OCI-LY1 (cell line): ENCODE results near the gene GLB1L3.

ENCODE experiments used
- H2AFZ ChIP-seq: fragments of 200-600 bp; sonication (generic), shearing (Covaris generic); 2 replicates; pipeline ENCODE4 v1.6.0; 2014; ENCODE audit warnings: antibody characterized with exemption, mild to moderate bottlenecking, low read length
- H3F3A ChIP-seq: fragments of 200-600 bp; sonication (generic), shearing (Covaris generic); 2 replicates; pipeline ENCODE4 v1.6.0; 2014; ENCODE audit warnings: mild to moderate bottlenecking, antibody characterized with exemption, low read length, moderate library complexity; ENCODE audit not compliant: insufficient read depth
- H3K27ac ChIP-seq: fragments of 200-600 bp; sonication (generic); 2 replicates; pipeline ENCODE4 v1.5.1; 2014; ENCODE audit warnings: low read length, mixed run types, mild to moderate bottlenecking, low read depth; ENCODE audit not compliant: poor library complexity, severe bottlenecking
- H3K27me3 ChIP-seq: fragments of 200-600 bp; sonication (generic); 2 replicates; pipeline ENCODE4 v1.6.0; 2014; ENCODE audit warnings: antibody characterized with exemption, mild to moderate bottlenecking, low read length, moderate library complexity; ENCODE audit not compliant: insufficient read depth
- H3K36me3 ChIP-seq: fragments of 200-600 bp; sonication (generic); 2 replicates; pipeline ENCODE4 v1.6.1; 2014; ENCODE audit warnings: mild to moderate bottlenecking, antibody characterized with exemption, low read length, moderate library complexity, mixed read lengths; ENCODE audit not compliant: insufficient read depth
- H3K4me1 ChIP-seq: fragments of 200-600 bp; sonication (generic); 2 replicates; pipeline ENCODE4 v1.5.1; 2014; ENCODE audit warnings: mild to moderate bottlenecking, low read length, moderate library complexity; ENCODE audit not compliant: insufficient read depth, severe bottlenecking
- H3K4me2 ChIP-seq: fragments of 200-600 bp; sonication (generic), shearing (Covaris generic); 2 replicates; pipeline ENCODE4 v1.6.1; 2014; ENCODE audit warnings: low read length
- H3K4me3 ChIP-seq: fragments of 200-600 bp; sonication (generic); 2 replicates; pipeline ENCODE4 v1.5.1; 2014; ENCODE audit warnings: low read length, low read depth, mild to moderate bottlenecking, mixed read lengths; ENCODE audit not compliant: poor library complexity, severe bottlenecking
- H3K79me2 ChIP-seq: fragments of 200-600 bp; shearing (Covaris generic); 2 replicates; pipeline ENCODE4 v1.6.1; 2016; ENCODE audit warnings: mixed run types, low read length, mixed read lengths; ENCODE audit not compliant: insufficient read depth
- H3K9ac ChIP-seq: fragments of 200-600 bp; sonication (generic), shearing (Covaris generic); 2 replicates; pipeline ENCODE4 v1.6.1; 2014; ENCODE audit warnings: mild to moderate bottlenecking, low read length, mixed read lengths
- H3K9me2 ChIP-seq: fragments of 200-600 bp; sonication (generic), shearing (Covaris generic); 2 replicates; pipeline ENCODE4 v1.6.1; 2014; ENCODE audit warnings: low read depth, mild to moderate bottlenecking, low read length, mixed read lengths
- H3K9me3 ChIP-seq: fragments of 200-600 bp; shearing (Covaris generic); 2 replicates; pipeline ENCODE4 v1.6.1; 2014; ENCODE audit warnings: low read length, mixed read lengths
- H4K20me1 ChIP-seq: fragments of 200-600 bp; sonication (generic), shearing (Covaris generic); 2 replicates; pipeline ENCODE4 v1.6.0; 2016; ENCODE audit warnings: mild to moderate bottlenecking, low read length; ENCODE audit not compliant: insufficient read depth
- CTCF ChIP-seq: fragments of 200-600 bp; sonication (generic), shearing (Covaris generic); IDR thresholded peaks from 2 replicates; pipeline ENCODE4 v1.5.1; 2017; ENCODE audit warnings: mild to moderate bottlenecking, antibody characterized with exemption, low read length, moderate library complexity, mixed read lengths
- EZH2 ChIP-seq: fragments of 200-600 bp; sonication (generic), shearing (Covaris generic); IDR thresholded peaks from 2 replicates; pipeline ENCODE4 v1.8.0; 2017; ENCODE audit warnings: borderline replicate concordance, mixed run types, mild to moderate bottlenecking, antibody characterized with exemption, low read length, moderate library complexity, mixed read lengths

GLB1L3 gene

GRCh38 chr11:134233729-134234179 is 42.4 kb upstream of the GLB1L3 start:
- TF ChIP-seq EZH2, result no peak
- no peak for TF ChIP-seq CTCF
- Histone ChIP-seq H3K4me3 (no peak overlapping the region), H3K4me2 (no peak overlapping the region), H3F3A (no peaks in the 10 kb centered on the region), H3K27me3 (peaks cover 15% of the 10 kb centered on the region), H4K20me1 (no peaks in the 10 kb centered on the region), H3K9me3 (no peaks in the 10 kb centered on the region), H3K9me2 (no peaks in the 10 kb centered on the region), H3K9ac (no peak overlapping the region), H2AFZ (no peak overlapping the region), H3K36me3 (no peaks in the 10 kb centered on the region), H3K27ac (no peak overlapping the region), H3K4me1 (no peaks in the 10 kb centered on the region), H3K79me2 (no peaks in the 10 kb centered on the region)

GRCh38 chr11:134235399-134235798 is 40.8 kb upstream of the GLB1L3 start:
- Histone ChIP-seq H3K4me1 (no peaks in the 10 kb centered on the region), H3K36me3 (no peaks in the 10 kb centered on the region), H3K79me2 (no peaks in the 10 kb centered on the region), H2AFZ (no peak overlapping the region), H4K20me1 (no peaks in the 10 kb centered on the region), H3K9me2 (no peaks in the 10 kb centered on the region), H3K9ac (no peak overlapping the region), H3K27ac (no peak overlapping the region), H3K4me2 (no peak overlapping the region), H3K4me3 (no peak overlapping the region), H3K27me3 (peaks cover 10% of the 10 kb centered on the region), H3F3A (no peaks in the 10 kb centered on the region), H3K9me3 (no peaks in the 10 kb centered on the region)
- no peak for TF ChIP-seq CTCF
- TF ChIP-seq EZH2, result no peak

- H3K4me3 ChIP-seq, result no peak overlapping the region
- H2AFZ ChIP-seq, result no peak overlapping the region
- no peak overlapping the region for H3K4me2 ChIP-seq
- no peaks in the 10 kb centered on the region for H3K79me2 ChIP-seq
- no peaks in the 10 kb centered on the region for H3F3A ChIP-seq
- H3K27me3 ChIP-seq, result peaks cover 9% of the 10 kb centered on the region; the same call in 1 of the 2 replicates
- H3K9ac ChIP-seq, result no peak overlapping the region
- no peak overlapping the region for H3K27ac ChIP-seq
- H3K36me3 ChIP-seq, result no peaks in the 10 kb centered on the region
- H3K9me3 ChIP-seq, result no peaks in the 10 kb centered on the region
- TF ChIP-seq CTCF (no peak), EZH2 (no peak)
- no peaks in the 10 kb centered on the region for H3K4me1 ChIP-seq
- no peaks in the 10 kb centered on the region for H3K9me2 ChIP-seq
- H4K20me1 ChIP-seq, result no peaks in the 10 kb centered on the region
Measured at GRCh38 chr11:134236834-134237556, 39.2 kb upstream of the GLB1L3 start.
